K562 (cell line): ENCODE measurements around the gene CNNM2. TPM values are rescaled to one million over a fixed set of nuclear protein-coding genes. Genes with fewer than 3 reads are reported as not detected.

ENCODE experiments used
- ATAC-seq: fragments of 200-7000 bp; cut with Tn5 transposase; 3 replicates; pipeline ENCODE4 v1.9.1; 2020; ENCODE audit warnings: moderate library complexity
- BruUV-seq: library from RNA; stranded (reverse); fragments of 400-500 nt; replicated peaks from 2 replicates; lab custom pipeline; 2021; lab: Mats Ljungman, UMichigan
- CTCF ChIA-PET: fragments of 300-600 bp; formaldehyde crosslinking; extraction: SDS; loops from one replicate; lab custom pipeline; 2021; ENCODE audit warnings: low intra/inter-chr PET ratio; lab: Yijun Ruan, JAX
- POLR2A ChIA-PET: fragments of 300-600, 350-650 bp; sonication (Branson Sonifier 250); formaldehyde crosslinking; extraction: SDS; loops from one replicate; lab custom pipeline; 2021; ENCODE audit warnings: antibody characterized with exemption, inconsistent platforms; lab: Yijun Ruan, JAX
- DNase-seq, 4 experiments: peaks; one replicate each; pipeline versions ENCODE4 v3.0.0 to v3.0.0-alpha.2; 2011 to 2018; ENCODE audit warnings: low spot score in 3 of 4, mixed read lengths in 3 of 4; ENCODE audit errors: extremely low read depth in 1 of 4
- FAIRE-seq: peaks from 2 replicates; lab custom pipeline; 2011; peaks lifted over from hg19 to GRCh38; lab: Jason Lieb, UNC
- H2AFZ ChIP-seq: 2 replicates; pipeline ENCODE4 v1.6.0; 2011; ENCODE audit warnings: low read depth, low read length, control low read depth, inconsistent platforms
- H3K27ac ChIP-seq: fragments of 200-600 bp; 3 replicates; pipeline ENCODE4 v1.8.0; 2011; ENCODE audit warnings: low read depth, mild to moderate bottlenecking, control low read depth, inconsistent platforms, low read length, moderate library complexity, mixed read lengths; ENCODE audit errors: extremely low read depth
- H3K27me3 ChIP-seq, 2 experiments: fragments of 300-600 bp in 1 of 2; 2 replicates in 1 of 2; 3 replicates in 1 of 2; pipeline versions ENCODE4 v1.6.0 to v1.8.0; 2011; ENCODE audit warnings: inconsistent platforms in 2 of 2, low read length in 2 of 2, mild to moderate bottlenecking in 1 of 2, mixed read lengths in 1 of 2, moderate library complexity in 1 of 2; ENCODE audit not compliant: control insufficient read depth in 2 of 2, insufficient read depth in 2 of 2
- H3K36me3 ChIP-seq: fragments of 300-600 bp; 3 replicates; pipeline ENCODE4 v1.8.0; 2011; ENCODE audit warnings: mild to moderate bottlenecking, low read length, inconsistent platforms; ENCODE audit not compliant: control insufficient read depth, insufficient read depth
- H3K4me1 ChIP-seq, 2 experiments: fragments of 200-600 bp in 1 of 2; replicated peaks in 1 of 2; 2 replicates in 1 of 2; 3 replicates in 1 of 2; pipeline versions ENCODE4 v1.5.1 to v1.8.0; 2011; ENCODE audit warnings: inconsistent platforms in 2 of 2, low read length in 2 of 2, mild to moderate bottlenecking in 1 of 2, mixed read lengths in 1 of 2, moderate library complexity in 1 of 2; ENCODE audit not compliant: control insufficient read depth in 2 of 2, insufficient read depth in 2 of 2
- H3K4me2 ChIP-seq: 2 replicates; pipeline ENCODE4 v1.6.1; 2011; ENCODE audit warnings: low read length, control low read depth, inconsistent platforms, mixed read lengths; ENCODE audit not compliant: insufficient read depth
- H3K4me3 ChIP-seq: fragments of 200-600 bp; sonication (generic), shearing (Covaris generic); 2 replicates; pipeline ENCODE4 v1.5.1; 2016; ENCODE audit warnings: control low read depth, inconsistent platforms
- H3K79me2 ChIP-seq: fragments of 200-600 bp; 3 replicates; pipeline ENCODE4 v1.8.0; 2011; ENCODE audit warnings: low read length, inconsistent platforms; ENCODE audit not compliant: control insufficient read depth, insufficient read depth
- H3K9ac ChIP-seq, 2 experiments: 2 replicates each; pipeline versions ENCODE4 v1.6.0 to v1.6.1; 2011; ENCODE audit warnings: low read depth in 2 of 2, low read length in 2 of 2, control low read depth in 1 of 2, inconsistent platforms in 1 of 2, mild to moderate bottlenecking in 1 of 2, mixed read lengths in 1 of 2; ENCODE audit not compliant: insufficient read depth in 1 of 2
- H3K9me1 ChIP-seq: one replicate; pipeline ENCODE4 v1.6.0; 2011; ENCODE audit warnings: inconsistent platforms, mild to moderate bottlenecking, low read length, moderate library complexity; ENCODE audit not compliant: control insufficient read depth, insufficient read depth
- H3K9me3 ChIP-seq: replicated peaks from 2 replicates; pipeline ENCODE4 v1.5.1; 2011; ENCODE audit warnings: low read depth, low read length, inconsistent platforms; ENCODE audit not compliant: control insufficient read depth, insufficient read depth
- H4K20me1 ChIP-seq: replicated peaks from 2 replicates; pipeline ENCODE4 v1.6.1; 2011; ENCODE audit warnings: low read length, inconsistent platforms, mixed read lengths; ENCODE audit not compliant: control insufficient read depth, insufficient read depth
- ADNP ChIP-seq: fragments of 200-800 bp; sonication (Bioruptor generic); IDR thresholded peaks from 2 replicates; pipeline ENCODE4 v1.6.1; 2016; ENCODE audit warnings: missing genetic modification characterization, missing compliant biosample characterization
- CBFA2T2 ChIP-seq: fragments of 450-650 bp; conservative IDR thresholded peaks from 2 replicates; pipeline ENCODE4 v1.6.1; 2017; ENCODE audit warnings: mild to moderate bottlenecking
- CBFA2T3 ChIP-seq: fragments of 450-650 bp; IDR thresholded peaks from 2 replicates; pipeline ENCODE4 v1.6.1; 2017
- DPF2 ChIP-seq: fragments of 450-650 bp; IDR thresholded peaks from 2 replicates; pipeline ENCODE4 v1.6.1; 2016
- EHMT2 ChIP-seq: fragments of 450-650 bp; IDR thresholded peaks from 2 replicates; pipeline ENCODE4 v1.6.1; 2018; ENCODE audit warnings: antibody characterized with exemption
- FOXP4 ChIP-seq: sonication (generic); formaldehyde crosslinking; IDR thresholded peaks from 2 replicates; pipeline ENCODE4 v1.8.0; 2022; ENCODE audit warnings: mild to moderate bottlenecking, missing genetic modification reagents, borderline replicate concordance
- GTF2E2 ChIP-seq: fragments of 200-800 bp; sonication (Bioruptor generic); IDR thresholded peaks from 2 replicates; pipeline ENCODE4 v1.6.1; 2016; ENCODE audit warnings: missing genetic modification characterization, missing compliant biosample characterization
- MXI1 ChIP-seq: IDR thresholded peaks from 2 replicates; pipeline ENCODE4 v1.6.1; 2011; ENCODE audit warnings: low read depth, mild to moderate bottlenecking, improper control_type of control experiment, low read length
- NCOA1 ChIP-seq: fragments of 450-650 bp; IDR thresholded peaks from 2 replicates; pipeline ENCODE4 v1.6.1; 2016; ENCODE audit warnings: low read depth
- POLR3G ChIP-seq: IDR thresholded peaks from 2 replicates; pipeline ENCODE4 v1.6.1; 2011; ENCODE audit not compliant: insufficient read length, insufficient replicate concordance; ENCODE audit errors: extremely low read depth
- TAF1 ChIP-seq: IDR thresholded peaks from 2 replicates; pipeline ENCODE4 v1.6.1; 2011; ENCODE audit warnings: mild to moderate bottlenecking, low read length, moderate library complexity; ENCODE audit not compliant: insufficient read depth, control insufficient read depth, severe bottlenecking; ENCODE audit errors: extremely low read depth
- TAL1 ChIP-seq: fragments of 450-650 bp; IDR thresholded peaks from 2 replicates; pipeline ENCODE4 v1.6.1; 2016; ENCODE audit warnings: mild to moderate bottlenecking
- ZBTB12 ChIP-seq: fragments of 250-450 bp; sonication (Bioruptor Pico); IDR thresholded peaks from 2 replicates; pipeline ENCODE4 v1.4.0; 2020
- ZNF41 ChIP-seq: fragments of 250-450 bp; sonication (Bioruptor Pico); conservative IDR thresholded peaks from 2 replicates; pipeline ENCODE4 v1.4.0; 2020; ENCODE audit warnings: mild to moderate bottlenecking
- WGBS: fragments of 100-300 bp; shearing (Covaris generic); methylation state at CpG from one replicate; pipeline ENCODE4 v1.1.6; 2016; ENCODE audit warnings: low coverage, mixed read lengths; ENCODE audit not compliant: insufficient coverage; ENCODE audit errors: missing lambda C conversion rate; 5-methylcytosine and 5-hydroxymethylcytosine counted together
- in situ Hi-C: fragments of 300-500 bp; cut with MboI; formaldehyde crosslinking; loops from 4 replicates; pipeline ENCODE4 v1.15.0; 2018; ENCODE audit warnings: inconsistent platforms, mixed read lengths
- intact Hi-C: fragments of 100-400 bp; cut with micrococcal nuclease; formaldehyde crosslinking; loops from 2 replicates; pipeline ENCODE4 v1.14.2; 2022
- polyA plus RNA-seq, 8 experiments: library from polyadenylated mRNA; depleted of rRNA in 4 of 8; stranded (reverse) in 5 of 8; unstranded in 3 of 8; fragments of >200 nt; fragmentation: Nextera tagmentation in 2 of 8; fragmentation: Illumina TruSeq in 1 of 8; extraction: Ambion mirVana in 2 of 8; extraction: Trizol in 1 of 8; gene quantifications; 2 replicates each; pipeline versions ENCODE4 v1.2.1 to v1.2.3, GENCODE V29; 2011 to 2014; ENCODE audit warnings: inconsistent platforms in 1 of 8, missing spikeins in 1 of 8
- total RNA-seq, 7 experiments: library from RNA; depleted of rRNA in 6 of 7; stranded (reverse); fragments of >200 nt in 6 of 7; fragmentation: Illumina TruSeq in 2 of 7; extraction: Trizol in 2 of 7; gene quantifications; 2 replicates each; pipeline versions ENCODE4 v1.2.1 to v1.2.3, GENCODE V29; 2011 to 2021; ENCODE audit warnings: low replicate concordance in 1 of 7
- TF ChIP-seq, protein P1 (sequence below), 3 experiments: fragments of 200-800 bp in 1 of 3; sonication (Bioruptor generic) in 1 of 3; sonication (generic) in 1 of 3; formaldehyde crosslinking in 1 of 3; IDR thresholded peaks; 2 replicates each; pipeline versions ENCODE4 v1.6.1 to v1.8.0; 2016 to 2022; ENCODE audit warnings: mild to moderate bottlenecking in 2 of 3, missing compliant biosample characterization in 2 of 3, missing genetic modification characterization in 2 of 3, missing genetic modification reagents in 1 of 3

The CNNM2 gene
- total and polyA plus RNA-seq, 9 of the 15 experiments (the other 6 are each of a cell fraction or from before 2014, with no cell fraction given): 0.21 to 5.0 (median 1.3) TPM

DNA sequence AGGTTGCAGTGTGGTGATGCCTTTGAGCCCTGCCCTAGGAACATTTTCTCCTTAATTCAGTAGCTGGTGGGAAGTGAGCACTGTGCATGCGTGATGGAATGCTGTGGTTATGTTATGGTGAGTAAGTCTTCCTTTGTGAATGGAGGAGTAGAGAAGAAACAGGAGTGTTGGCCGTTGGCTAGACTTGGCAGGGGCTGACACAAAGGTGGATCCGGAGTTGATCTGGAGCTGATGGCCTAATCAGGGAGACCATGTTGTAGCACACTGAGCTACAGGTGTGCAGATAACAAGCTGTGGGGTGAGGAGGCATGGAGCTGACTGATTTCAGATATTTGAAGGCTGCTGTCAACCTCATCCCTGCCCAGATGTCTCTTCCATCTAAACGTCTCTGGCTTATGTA lies 122.3 kb downstream of the CNNM2 start (continued):
- peak; percentile 95 for TF ChIP-seq CBFA2T3
- TF ChIP-seq TAF1: no peak
- TF ChIP-seq DPF2: peak; percentile 48
- TF ChIP-seq MXI1: no peak
- TF ChIP-seq EHMT2: 0 out of 2 replicates have a peak, but pooled peaks have one; percentile 47
- TF ChIP-seq GTF2E2 (tag): no peak
- TF ChIP-seq ZNF41 (CRISPR knock-in tag): no peak
- TF ChIP-seq, protein P1, sequence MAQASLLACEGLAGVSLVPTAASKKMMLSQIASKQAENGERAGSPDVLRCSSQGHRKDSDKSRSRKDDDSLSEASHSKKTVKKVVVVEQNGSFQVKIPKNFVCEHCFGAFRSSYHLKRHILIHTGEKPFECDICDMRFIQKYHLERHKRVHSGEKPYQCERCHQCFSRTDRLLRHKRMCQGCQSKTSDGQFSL (CRISPR knock-in tag; IDR thresholded peaks at IDR 0.05): no peak
- TF ChIP-seq, protein P1 (tag; IDR thresholded peaks at IDR 0.05): no peak
- TF ChIP-seq ADNP: no peak
- TF ChIP-seq CBFA2T2: peak; percentile 91
- peak; percentile 40; the same call in 1 of the 2 replicates for TF ChIP-seq NCOA1

- no peaks in the 10 kb centered on the region for H3K36me3 ChIP-seq
- H3K4me3 ChIP-seq: no peak overlapping the region
- intact Hi-C loops: loop anchor here (2.0 kb wide), 1 partner anchor 53 kb away; no protein-coding TSS in a partner anchor
- H3K4me1 ChIP-seq: peaks cover 19 to 22% of the 10 kb centered on the region in 2 experiments
- no peaks in the 10 kb centered on the region for H3K9me3 ChIP-seq
- peak overlapping the region; percentile 33 to 80; a peak in 3 of 4 replicates for H3K9ac ChIP-seq
- no peaks in the 10 kb centered on the region for H3K9me1 ChIP-seq
- FAIRE-seq (peak; percentile 29), DNase-seq (peak in 1 of 4 experiments; percentile 54), ATAC-seq (peak; percentile 74)
- H3K4me2 ChIP-seq: peak overlapping the region; percentile 55
- no peaks in the 10 kb centered on the region for H4K20me1 ChIP-seq
- in situ Hi-C loops: no loop called here
- peak overlapping the region; percentile 52 for H2AFZ ChIP-seq
- no peaks in the 10 kb centered on the region for H3K27me3 ChIP-seq
- 17% methylated on average over 6 of the region's 6 CpGs for WGBS
- POLR2A ChIA-PET: no interaction called here
- H3K27ac ChIP-seq: peak overlapping the region; percentile 46
- no TSS peak for BruUV-seq
- H3K79me2 ChIP-seq: no peaks in the 10 kb centered on the region
- CTCF ChIA-PET: no interaction called here
- TF ChIP-seq ZBTB12 (CRISPR knock-in tag) (no peak), FOXP4 (CRISPR knock-in tag) (no peak), TAL1 (peak; percentile 27; the same call in 1 of the 2 replicates), POLR3G (no peak)
These were observed 123.3 kb downstream of the CNNM2 start for GRCh38 chr10:103041391-103041790.
